Left ventricle myocardium inferior (tissue), 1 donor: ENCODE results near the gene DCTN1. TPM values are rescaled to one million over a fixed set of nuclear protein-coding genes. Genes with fewer than 3 reads are reported as not detected.
"Not testable (repeated sequence)": the region's sequence is repeated elsewhere in the genome, so short reads cannot be mapped to it uniquely, and the experiment has no call there.

Experiments
- DNase-seq: peaks from one replicate; pipeline ENCODE4 v3.0.0-alpha.2; 2020
- H3K27ac ChIP-seq: fragments of 200-600 bp; replicated peaks from 2 replicates; pipeline ENCODE4 v1.8.0; 2021
- H3K27me3 ChIP-seq: fragments of 200-600 bp; 2 replicates; pipeline ENCODE4 v1.8.0; 2021; ENCODE audit warnings: low read depth
- H3K36me3 ChIP-seq: fragments of 200-600 bp; 2 replicates; pipeline ENCODE4 v1.8.0; 2021
- H3K4me1 ChIP-seq: fragments of 200-600 bp; 2 replicates; pipeline ENCODE4 v1.8.0; 2021
- H3K4me3 ChIP-seq: fragments of 200-600 bp; 2 replicates; pipeline ENCODE4 v1.8.0; 2021; ENCODE audit warnings: mild to moderate bottlenecking, moderate library complexity
- H3K9me3 ChIP-seq: fragments of 200-600 bp; replicated peaks from 2 replicates; pipeline ENCODE4 v1.8.0; 2021
- CTCF ChIP-seq: fragments of 200-600 bp; IDR thresholded peaks from 2 replicates; pipeline ENCODE4 v1.8.0; 2021; ENCODE audit warnings: antibody characterized with exemption, mild to moderate bottlenecking, borderline replicate concordance
- intact Hi-C: fragments of 100-400 bp; cut with micrococcal nuclease; formaldehyde crosslinking; loops from one replicate; pipeline ENCODE4 v1.11.0; 2022
- total RNA-seq: library from RNA; stranded (reverse); fragmentation: NEBNext Ultra II Directional; extraction: Animal tissue kit (Norgen Biotek cat#: 25700); gene quantifications from one replicate; pipeline ENCODE4 v1.2.1, GENCODE V29; 2021
- donor health status: DM: no; HTN: yes; CAD: no; lungs with severe emphysema.

The DCTN1 gene
- total RNA-seq, 1 donor from 2014 or later = 201 TPM

GRCh38 chr2:74424995-74425406, 44.9 kb upstream of the DCTN1 start:
- TF ChIP-seq CTCF = no peak
- Histone ChIP-seq H3K27me3 (no peaks in the 10 kb centered on the region), H3K4me1 (peaks cover 16% of the 10 kb centered on the region), H3K27ac (no peak overlapping the region), H3K36me3 (peaks cover 50% of the 10 kb centered on the region), H3K9me3 (no peaks in the 10 kb centered on the region), H3K4me3 (no peak overlapping the region)
- intact Hi-C loops = no loop called here
- DNase-seq = no peak

- peaks cover 16% of the 10 kb centered on the region for H3K4me1 ChIP-seq
- H3K27me3 ChIP-seq = no peaks in the 10 kb centered on the region
- DNase-seq = no peak
- no peak for TF ChIP-seq CTCF
- no peaks in the 10 kb centered on the region for H3K9me3 ChIP-seq
- no peak overlapping the region for H3K4me3 ChIP-seq
- peaks cover 44% of the 10 kb centered on the region for H3K36me3 ChIP-seq
- intact Hi-C loops = no loop called here
- no peak overlapping the region for H3K27ac ChIP-seq
These were observed 44.3 kb upstream of the DCTN1 start for GRCh38 chr2:74424139-74424992.

GRCh38 chr2:74423231-74424095, 43.4 kb upstream of the DCTN1 start:
- intact Hi-C loops = no loop called here
- no peak for DNase-seq
- Histone ChIP-seq H3K27me3 (no peaks in the 10 kb centered on the region), H3K4me3 (no peak overlapping the region), H3K27ac (no peak overlapping the region), H3K9me3 (no peaks in the 10 kb centered on the region), H3K4me1 (peaks cover 23% of the 10 kb centered on the region), H3K36me3 (peaks cover 35% of the 10 kb centered on the region)
- TF ChIP-seq CTCF = no peak

GRCh38 chr2:74421221-74421870, 41.2 kb upstream of the DCTN1 start, which contains the start of the genes C2orf81 and WDR54:
C2orf81 (minus strand) TSS chr2:74421619; CDS start chr2:74421560, 59 bp downstream.
WDR54 (plus strand) TSS chr2:74421730; CDS start chr2:74422154, 424 bp downstream.
- no peaks in the 10 kb centered on the region for H3K27me3 ChIP-seq
- DNase-seq = peak; percentile 89
- peak within 1 kb of the TSS; percentile 75 for H3K27ac ChIP-seq
- peaks cover 14% of the 10 kb centered on the region for H3K36me3 ChIP-seq
- H3K4me1 ChIP-seq = peaks cover 27% of the 10 kb centered on the region
- H3K9me3 ChIP-seq = no peaks in the 10 kb centered on the region
- H3K4me3 ChIP-seq = peak within 1 kb of the TSS; percentile 69
- intact Hi-C loops = no loop called here
- no peak for TF ChIP-seq CTCF

GRCh38 chr2:74420443-74421103, 40.5 kb upstream of the DCTN1 start:
- H3K36me3 ChIP-seq, H3K27ac ChIP-seq, H3K27me3 ChIP-seq, DNase-seq, intact Hi-C loops, H3K9me3 ChIP-seq: not testable (repeated sequence)
- Histone ChIP-seq H3K4me3 (peak overlapping the region; percentile 69), H3K4me1 (peaks cover 32% of the 10 kb centered on the region)
